ENCODE data around the gene ZNF780A. TPM values are rescaled to one million over a fixed set of nuclear protein-coding genes. Genes with fewer than 3 reads are reported as not detected.

Gene ZNF780A
- total and polyA plus RNA-seq, 2 of the 13 experiments (the other 11 are each of a cell fraction or from before 2014, with no cell fraction given): 13.5 to 22.7 TPM

- no peak for TF ChIP-seq ZBTB44 (CRISPR knock-in tag; IDR thresholded peaks at IDR 0.05)
- no peak for TF ChIP-seq ZNF761 (CRISPR knock-in tag; conservative IDR thresholded peaks at IDR 0.05)
- peak; percentile 61; the same call in 1 of the 2 replicates for TF ChIP-seq ZNF333 (CRISPR knock-in tag; IDR thresholded peaks at IDR 0.05; ENCODE audit: borderline replicate concordance)
- no peak for TF ChIP-seq ZKSCAN8 (CRISPR knock-in tag; IDR thresholded peaks at IDR 0.05; ENCODE audit: borderline replicate concordance)
- TF ChIP-seq ZBTB21 (CRISPR knock-in tag; IDR thresholded peaks at IDR 0.05): no peak
- no peak for TF ChIP-seq FUBP1 (CRISPR knock-in tag; IDR thresholded peaks at IDR 0.05; ENCODE audit: borderline replicate concordance)
- TF ChIP-seq ZNF770 (CRISPR knock-in tag; IDR thresholded peaks at IDR 0.05): no peak
- peak; percentile 23; the same call in 1 of the 2 replicates for TF ChIP-seq ZNF768 (CRISPR knock-in tag; IDR thresholded peaks at IDR 0.05)
- 0 out of 2 replicates have a peak, but pooled peaks have one; percentile 11 for TF ChIP-seq FOSL2 (CRISPR knock-in tag; IDR thresholded peaks at IDR 0.05)
- peak; percentile 59; the same call in 1 of the 2 replicates for TF ChIP-seq ZSCAN31 (CRISPR knock-in tag; IDR thresholded peaks at IDR 0.05; ENCODE audit: low read depth)
- TF ChIP-seq ETV5 (CRISPR knock-in tag; IDR thresholded peaks at IDR 0.05; ENCODE audit: borderline replicate concordance): peak; percentile 45
- TF ChIP-seq MYPOP (CRISPR knock-in tag; IDR thresholded peaks at IDR 0.05): peak; percentile 72
- TF ChIP-seq PHF20 (CRISPR knock-in tag; IDR thresholded peaks at IDR 0.05): peak; percentile 82
- TF ChIP-seq MEIS1 (CRISPR knock-in tag; IDR thresholded peaks at IDR 0.05; ENCODE audit: borderline replicate concordance): peak; percentile 49; the same call in 1 of the 2 replicates
- no peak for TF ChIP-seq SMAD3 (CRISPR knock-in tag; IDR thresholded peaks at IDR 0.05)
- peak; percentile 64; the same call in 1 of the 2 replicates for TF ChIP-seq KAT7 (CRISPR knock-in tag; IDR thresholded peaks at IDR 0.05; ENCODE audit: borderline replicate concordance)
- 0 out of 2 replicates have a peak, but pooled peaks have one; percentile 40 for TF ChIP-seq ZNF878 (CRISPR knock-in tag; IDR thresholded peaks at IDR 0.05)
- TF ChIP-seq RFX3 (CRISPR knock-in tag; IDR thresholded peaks at IDR 0.05): no peak
- TF ChIP-seq GPBP1L1 (CRISPR knock-in tag; IDR thresholded peaks at IDR 0.05): no peak
- TF ChIP-seq CENPX (CRISPR knock-in tag; IDR thresholded peaks at IDR 0.05): no peak
- TF ChIP-seq ARNT (IDR thresholded peaks at IDR 0.05): no peak
- peak; percentile 80; the same call in 1 of the 2 replicates for TF ChIP-seq SPEN (CRISPR knock-in tag; IDR thresholded peaks at IDR 0.05; ENCODE audit: low read depth)
These were observed 34.8 kb downstream of the ZNF780A start, which contains the start of gene ZNF780B (continued) for GRCh38 chr19:40055832-40056504.
